Fibroblast of the aortic adventitia (primary cell): ENCODE results near the gene GATD1. TPM values are rescaled to one million over a fixed set of nuclear protein-coding genes. Genes with fewer than 3 reads are reported as not detected.
A peak's percentile ranks its signal among the peaks of the same experiment; 100 is the strongest.

Experiments used
- DNase-seq: peaks from one replicate; pipeline ENCODE4 v3.0.0-alpha.2; 2010; ENCODE audit warnings: low read depth
- H3K4me3 ChIP-seq: 2 replicates; pipeline ENCODE4 v1.5.1; 2011; ENCODE audit warnings: low read depth, mild to moderate bottlenecking, control low read depth, low read length, moderate library complexity
- CTCF ChIP-seq: IDR thresholded peaks from 2 replicates; pipeline ENCODE4 v1.5.1; 2011; ENCODE audit warnings: mild to moderate bottlenecking, low read length, control low read depth, inconsistent platforms; ENCODE audit not compliant: insufficient read depth
- total RNA-seq: library from RNA; depleted of rRNA; stranded (reverse); fragments of >200 nt; gene quantifications from 2 replicates; pipeline ENCODE4 v1.2.3, GENCODE V29; 2012; ENCODE audit warnings: low replicate concordance

The GATD1 gene
- total RNA-seq, 1 donor, result 40.6 TPM

- TF ChIP-seq CTCF, result no peak
- H3K4me3 ChIP-seq, result peak overlapping the region; percentile 88
- DNase-seq, result no peak
Observed at GRCh38 chr11:811446-812245, 34.4 kb upstream of the GATD1 start.

GRCh38 chr11:810040-810567, 32.8 kb upstream of the GATD1 start:
- no peak for TF ChIP-seq CTCF
- no peak for DNase-seq
- peak overlapping the region; percentile 88 for H3K4me3 ChIP-seq

GRCh38 chr11:809287-810039, 32.2 kb upstream of the GATD1 start, which contains the start of gene RPLP2:
RPLP2 (plus strand) TSS chr11:809967; CDS start chr11:810235, 268 bp downstream.
- H3K4me3 ChIP-seq, result peak within 1 kb of the TSS; percentile 88
- TF ChIP-seq CTCF, result no peak
- peak; percentile 96 for DNase-seq

- no peak for DNase-seq
- TF ChIP-seq CTCF, result no peak
- peak overlapping the region; percentile 88 for H3K4me3 ChIP-seq
Observed at GRCh38 chr11:808427-809286, 31.4 kb upstream of the GATD1 start.

GRCh38 chr11:804599-804964, 27.3 kb upstream of the GATD1 start:
- peak overlapping the region; percentile 68 for H3K4me3 ChIP-seq
- no peak for TF ChIP-seq CTCF
- DNase-seq, result no peak
